IMR-90 (cell line): ENCODE results near the gene XYLB. TPM values are rescaled to one million over a fixed set of nuclear protein-coding genes. Genes with fewer than 3 reads are reported as not detected.

Experiments used
- ATAC-seq: fragments of 200-7000 bp; cut with Tn5 transposase; 2 replicates; pipeline ENCODE4 v1.9.1; 2020; ENCODE audit warnings: low read depth, mild to moderate bottlenecking, moderate library complexity
- BruUV-seq: library from RNA; stranded (reverse); fragments of 400-500 nt; replicated peaks from 2 replicates; lab custom pipeline; 2021; lab: Mats Ljungman, UMichigan
- CTCF ChIA-PET: fragments of 300-600 bp; formaldehyde crosslinking; extraction: SDS; loops from one replicate; lab custom pipeline; 2021; ENCODE audit warnings: antibody characterized with exemption; lab: Yijun Ruan, JAX
- POLR2A ChIA-PET: fragments of 300-600 bp; sonication (Branson Sonifier 250); formaldehyde crosslinking; loops from one replicate; lab custom pipeline; 2022; ENCODE audit warnings: antibody characterized with exemption; ENCODE audit not compliant: unreplicated experiment; lab: Charles Lee
- DNase-seq: peaks from one replicate; pipeline ENCODE4 v3.0.0; 2013
- H2AFZ ChIP-seq: replicated peaks from 2 replicates; pipeline ENCODE3; 2013; ENCODE audit warnings: low read length, mild to moderate bottlenecking; ENCODE audit not compliant: poor library complexity
- H2AK5ac ChIP-seq: 2 replicates; pipeline ENCODE4 v1.6.1; 2013; ENCODE audit warnings: low read depth, low read length, inconsistent platforms
- H2AK9ac ChIP-seq: replicated peaks from 2 replicates; pipeline ENCODE3; 2013; ENCODE audit warnings: mild to moderate bottlenecking, low read depth, low read length, moderate library complexity; ENCODE audit not compliant: poor library complexity
- H2BK120ac ChIP-seq: 2 replicates; pipeline ENCODE4 v1.6.1; 2013; ENCODE audit warnings: low read depth, low read length, inconsistent platforms
- H2BK15ac ChIP-seq: 3 replicates; pipeline ENCODE4 v1.6.1; 2013; ENCODE audit warnings: low read depth, low read length, inconsistent platforms
- H2BK20ac ChIP-seq: 2 replicates; pipeline ENCODE4 v1.6.1; 2013; ENCODE audit warnings: low read depth, mild to moderate bottlenecking, inconsistent platforms, low read length, moderate library complexity
- H2BK5ac ChIP-seq: 2 replicates; pipeline ENCODE4 v1.6.1; 2013; ENCODE audit warnings: mild to moderate bottlenecking, low read depth, low read length, inconsistent platforms; ENCODE audit not compliant: poor library complexity, severe bottlenecking
- H3K14ac ChIP-seq: replicated peaks from 2 replicates; pipeline ENCODE4 v1.6.1; 2013; ENCODE audit warnings: low read depth, low read length, inconsistent platforms
- H3K18ac ChIP-seq: 2 replicates; pipeline ENCODE4 v1.6.1; 2013; ENCODE audit warnings: low read depth, low read length, control low read depth
- H3K23ac ChIP-seq: 2 replicates; pipeline ENCODE4 v1.6.1; 2013; ENCODE audit warnings: low read depth, low read length, inconsistent platforms
- H3K27ac ChIP-seq: 2 replicates; pipeline ENCODE4 v1.5.1; 2013; ENCODE audit warnings: mild to moderate bottlenecking, control low read depth, low read length; ENCODE audit not compliant: insufficient read depth
- H3K27me3 ChIP-seq: 2 replicates; pipeline ENCODE4 v1.6.1; 2013; ENCODE audit warnings: low read length; ENCODE audit not compliant: control insufficient read depth, insufficient read depth
- H3K36me3 ChIP-seq: 2 replicates; pipeline ENCODE4 v1.6.1; 2013; ENCODE audit warnings: low read length, mixed read lengths; ENCODE audit not compliant: control insufficient read depth, insufficient read depth
- H3K4ac ChIP-seq: 2 replicates; pipeline ENCODE4 v1.6.1; 2013; ENCODE audit warnings: low read depth, low read length, inconsistent platforms
- H3K4me1 ChIP-seq: 2 replicates; pipeline ENCODE4 v1.6.1; 2013; ENCODE audit warnings: low read length, mixed read lengths; ENCODE audit not compliant: control insufficient read depth, insufficient read depth
- H3K4me2 ChIP-seq: 2 replicates; pipeline ENCODE4 v1.6.1; 2013; ENCODE audit warnings: low read depth, mild to moderate bottlenecking, control low read depth, low read length, moderate library complexity
- H3K4me3 ChIP-seq: 2 replicates; pipeline ENCODE4 v1.5.1; 2013; ENCODE audit warnings: low read depth, mild to moderate bottlenecking, control low read depth, low read length, moderate library complexity; ENCODE audit not compliant: insufficient read depth
- H3K56ac ChIP-seq: 2 replicates; pipeline ENCODE4 v1.6.1; 2013; ENCODE audit warnings: low read length, inconsistent platforms; ENCODE audit not compliant: insufficient read depth; ENCODE audit errors: extremely low read depth
- H3K79me1 ChIP-seq, 2 experiments: 2 replicates each; pipeline ENCODE4 v1.6.1; 2013; ENCODE audit warnings: low read length in 2 of 2, inconsistent platforms in 1 of 2, low read depth in 1 of 2
- H3K9ac ChIP-seq: 2 replicates; pipeline ENCODE4 v1.6.1; 2013; ENCODE audit warnings: low read depth, low read length, control low read depth
- H3K9me1 ChIP-seq: 2 replicates; pipeline ENCODE4 v1.6.1; 2013; ENCODE audit warnings: low read length, inconsistent platforms; ENCODE audit not compliant: insufficient read depth
- H3K9me3 ChIP-seq: 2 replicates; pipeline ENCODE4 v1.6.1; 2013; ENCODE audit warnings: low read length; ENCODE audit not compliant: control insufficient read depth, insufficient read depth
- H4K20me1 ChIP-seq: 2 replicates; pipeline ENCODE4 v1.6.1; 2013; ENCODE audit warnings: low read length, inconsistent platforms; ENCODE audit not compliant: insufficient read depth
- H4K5ac ChIP-seq: 2 replicates; pipeline ENCODE4 v1.6.1; 2013; ENCODE audit warnings: mild to moderate bottlenecking, low read depth, low read length, control low read depth
- H4K8ac ChIP-seq, 2 experiments: 2 replicates each; pipeline ENCODE4 v1.6.1; 2013; ENCODE audit warnings: low read depth in 2 of 2, low read length in 2 of 2, control low read depth in 1 of 2, inconsistent platforms in 1 of 2
- H4K91ac ChIP-seq: 2 replicates; pipeline ENCODE4 v1.6.1; 2013; ENCODE audit warnings: low read depth, low read length, inconsistent platforms; ENCODE audit not compliant: insufficient read depth
- BHLHE40 ChIP-seq: fragments of 150-350 bp; IDR thresholded peaks from 2 replicates; pipeline ENCODE4 v1.6.1; 2016; ENCODE audit warnings: mild to moderate bottlenecking, low read depth, low read length
- CEBPB ChIP-seq: IDR thresholded peaks from 2 replicates; pipeline ENCODE4 v1.6.1; 2012; ENCODE audit warnings: low read depth, low read length, improper control_type of control experiment
- CHD1 ChIP-seq: IDR thresholded peaks from 2 replicates; pipeline ENCODE4 v1.6.1; 2012; ENCODE audit warnings: low read depth, low read length, improper control_type of control experiment
- FOS ChIP-seq: fragments of 150-350 bp; IDR thresholded peaks from 2 replicates; pipeline ENCODE4 v1.6.1; 2016; ENCODE audit warnings: low read depth, low read length
- MAFK ChIP-seq: IDR thresholded peaks from 2 replicates; pipeline ENCODE4 v1.6.1; 2012; ENCODE audit warnings: low read depth, low read length, improper control_type of control experiment
- MAZ ChIP-seq: IDR thresholded peaks from 2 replicates; pipeline ENCODE4 v1.6.1; 2012; ENCODE audit warnings: low read depth, mild to moderate bottlenecking, low read length, improper control_type of control experiment, moderate library complexity, borderline replicate concordance
- MXI1 ChIP-seq: IDR thresholded peaks from 2 replicates; pipeline ENCODE4 v1.6.1; 2012; ENCODE audit warnings: low read depth, mild to moderate bottlenecking, low read length, moderate library complexity, borderline replicate concordance
- NFE2L2 ChIP-seq: fragments of 150-350 bp; IDR thresholded peaks from 2 replicates; pipeline ENCODE4 v1.6.1; 2016; ENCODE audit warnings: low read depth, mild to moderate bottlenecking, low read length
- POLR2A ChIP-seq: IDR thresholded peaks from 2 replicates; pipeline ENCODE4 v1.6.1; 2012; ENCODE audit warnings: mild to moderate bottlenecking, low read depth, low read length
- RAD21 ChIP-seq: IDR thresholded peaks from 2 replicates; pipeline ENCODE4 v1.6.1; 2012; ENCODE audit warnings: low read length, improper control_type of control experiment
- RCOR1 ChIP-seq: IDR thresholded peaks from 2 replicates; pipeline ENCODE4 v1.6.1; 2012; ENCODE audit warnings: mild to moderate bottlenecking, low read length, improper control_type of control experiment; ENCODE audit not compliant: insufficient replicate concordance
- RFX5 ChIP-seq: IDR thresholded peaks from 2 replicates; pipeline ENCODE4 v1.8.0; 2012; ENCODE audit warnings: low read depth, mild to moderate bottlenecking, low read length, moderate library complexity
- SMC3 ChIP-seq: fragments of 150-350 bp; IDR thresholded peaks from 2 replicates; pipeline ENCODE4 v1.6.1; 2016; ENCODE audit warnings: low read depth, mild to moderate bottlenecking, antibody characterized with exemption, low read length, moderate library complexity
- WGBS, 2 experiments: methylation state at CpG; one replicate each; pipeline versions ENCODE4 v1.1.5 to v1.1.7; 2013; ENCODE audit warnings: missing lambda C conversion rate in 2 of 2; ENCODE audit not compliant: insufficient read length in 1 of 2; ENCODE audit errors: extremely low coverage in 2 of 2; 5-methylcytosine and 5-hydroxymethylcytosine counted together
- dilution Hi-C: fragments of 300-500 bp; cut with HindIII; formaldehyde crosslinking; loops from one replicate; pipeline ENCODE4 v1.14.3; 2018; ENCODE audit warnings: low sequenced_read_pairs; ENCODE audit not compliant: unreplicated experiment
- in situ Hi-C: fragments of 300-500 bp; cut with MboI; formaldehyde crosslinking; loops from 3 replicates; pipeline ENCODE4 v1.14.3; 2019; ENCODE audit warnings: low sequenced_read_pairs, inconsistent platforms, mixed read lengths
- intact Hi-C: fragments of 100-400 bp; cut with micrococcal nuclease; formaldehyde crosslinking; loops from 2 replicates; pipeline ENCODE4 v1.10.0; 2022
- polyA plus RNA-seq, 3 experiments: library from polyadenylated mRNA; depleted of rRNA; stranded (reverse); fragments of >200 nt; gene quantifications; 2 replicates each; pipeline ENCODE4 v1.2.3, GENCODE V29; 2012; ENCODE audit warnings: low replicate concordance in 1 of 3
- total RNA-seq: library from RNA; depleted of rRNA; stranded (reverse); fragments of >200 nt; gene quantifications from 2 replicates; pipeline ENCODE4 v1.2.3, GENCODE V29; 2012
- TF ChIP-seq, protein P1 (sequence below): conservative IDR thresholded peaks from 2 replicates; pipeline ENCODE4 v1.5.1; 2012; ENCODE audit warnings: mild to moderate bottlenecking, low read depth, low read length, improper control_type of control experiment
- TF ChIP-seq, protein P2 (sequence below): fragments of 150-350 bp; IDR thresholded peaks from 2 replicates; pipeline ENCODE4 v1.6.1; 2016; ENCODE audit warnings: low read depth, mild to moderate bottlenecking, low read length, moderate library complexity, borderline replicate concordance
- TF ChIP-seq, protein P3 (sequence below): fragments of 150-350 bp; IDR thresholded peaks from 2 replicates; pipeline ENCODE4 v1.6.1; 2017; ENCODE audit warnings: mild to moderate bottlenecking, antibody characterized with exemption, low read length, low read depth

Gene XYLB
- total and polyA plus RNA-seq, 2 of the 4 experiments (the other 2 are of a cell fraction) = 3.0 to 3.4 TPM

DNA sequence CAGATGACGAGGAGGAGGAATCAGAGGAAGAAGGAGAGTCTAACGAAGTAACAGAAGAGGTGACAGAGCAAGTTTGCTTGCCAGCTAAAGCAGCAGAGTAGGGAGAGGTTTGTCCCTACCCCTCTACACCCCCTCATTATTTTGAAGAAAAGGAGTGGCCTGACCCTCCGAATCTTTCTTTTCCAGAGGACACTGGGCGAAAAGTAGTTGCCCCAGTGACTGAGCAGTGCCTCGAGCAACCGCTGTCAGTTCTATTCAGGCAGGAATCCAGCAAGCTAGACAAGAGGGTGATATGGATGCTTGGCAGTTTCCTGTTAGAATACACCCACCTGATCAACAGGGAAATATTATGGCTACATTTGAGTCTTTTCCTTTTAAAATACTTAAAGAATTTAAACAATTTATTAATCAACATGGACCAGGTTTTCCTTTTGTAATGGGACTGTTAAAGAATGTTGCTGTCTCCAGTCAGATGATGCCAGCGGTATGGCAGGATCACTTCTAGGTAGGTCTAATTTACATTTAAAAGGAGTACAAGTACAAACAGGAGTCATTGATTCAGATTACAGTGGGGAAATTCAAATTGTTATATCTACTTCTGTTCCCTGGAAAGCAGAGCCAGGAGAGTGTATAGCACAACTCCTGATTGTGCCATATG lies 75.2 kb downstream of the XYLB start:
- Histone ChIP-seq H2AFZ (no peak overlapping the region), H3K9ac (no peak overlapping the region), H3K56ac (no peak overlapping the region), H3K4me2 (no peak overlapping the region), H3K4ac (no peak overlapping the region), H3K9me3 (no peaks in the 10 kb centered on the region), H3K4me1 (no peaks in the 10 kb centered on the region), H2BK120ac (no peak overlapping the region), H3K79me1 (no peaks in the 10 kb centered on the region), H3K9me1 (no peaks in the 10 kb centered on the region), H3K18ac (no peak overlapping the region), H3K36me3 (no peaks in the 10 kb centered on the region), H2BK20ac (no peak overlapping the region), H2AK9ac (no peak overlapping the region), H3K27ac (no peak overlapping the region), H2AK5ac (no peak overlapping the region), H2BK15ac (no peak overlapping the region), H4K8ac (no peak overlapping the region), H3K4me3 (no peak overlapping the region), H4K5ac (no peak overlapping the region), H3K23ac (no peak overlapping the region), H3K27me3 (no peaks in the 10 kb centered on the region), H4K20me1 (no peaks in the 10 kb centered on the region), H2BK5ac (no peak overlapping the region), H4K91ac (no peak overlapping the region), H3K14ac (no peak overlapping the region)
- no TSS peak for BruUV-seq
- POLR2A ChIA-PET = no interaction called here
- no peak for DNase-seq
- TF ChIP-seq NFE2L2 = no peak
- no peak for TF ChIP-seq MAZ
- no peak for TF ChIP-seq RAD21
- TF ChIP-seq, protein P1, sequence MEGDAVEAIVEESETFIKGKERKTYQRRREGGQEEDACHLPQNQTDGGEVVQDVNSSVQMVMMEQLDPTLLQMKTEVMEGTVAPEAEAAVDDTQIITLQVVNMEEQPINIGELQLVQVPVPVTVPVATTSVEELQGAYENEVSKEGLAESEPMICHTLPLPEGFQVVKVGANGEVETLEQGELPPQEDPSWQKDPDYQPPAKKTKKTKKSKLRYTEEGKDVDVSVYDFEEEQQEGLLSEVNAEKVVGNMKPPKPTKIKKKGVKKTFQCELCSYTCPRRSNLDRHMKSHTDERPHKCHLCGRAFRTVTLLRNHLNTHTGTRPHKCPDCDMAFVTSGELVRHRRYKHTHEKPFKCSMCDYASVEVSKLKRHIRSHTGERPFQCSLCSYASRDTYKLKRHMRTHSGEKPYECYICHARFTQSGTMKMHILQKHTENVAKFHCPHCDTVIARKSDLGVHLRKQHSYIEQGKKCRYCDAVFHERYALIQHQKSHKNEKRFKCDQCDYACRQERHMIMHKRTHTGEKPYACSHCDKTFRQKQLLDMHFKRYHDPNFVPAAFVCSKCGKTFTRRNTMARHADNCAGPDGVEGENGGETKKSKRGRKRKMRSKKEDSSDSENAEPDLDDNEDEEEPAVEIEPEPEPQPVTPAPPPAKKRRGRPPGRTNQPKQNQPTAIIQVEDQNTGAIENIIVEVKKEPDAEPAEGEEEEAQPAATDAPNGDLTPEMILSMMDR = no peak
- TF ChIP-seq RFX5 = no peak
- TF ChIP-seq RCOR1 = no peak
- no peak for TF ChIP-seq BHLHE40
- TF ChIP-seq, protein P2, sequence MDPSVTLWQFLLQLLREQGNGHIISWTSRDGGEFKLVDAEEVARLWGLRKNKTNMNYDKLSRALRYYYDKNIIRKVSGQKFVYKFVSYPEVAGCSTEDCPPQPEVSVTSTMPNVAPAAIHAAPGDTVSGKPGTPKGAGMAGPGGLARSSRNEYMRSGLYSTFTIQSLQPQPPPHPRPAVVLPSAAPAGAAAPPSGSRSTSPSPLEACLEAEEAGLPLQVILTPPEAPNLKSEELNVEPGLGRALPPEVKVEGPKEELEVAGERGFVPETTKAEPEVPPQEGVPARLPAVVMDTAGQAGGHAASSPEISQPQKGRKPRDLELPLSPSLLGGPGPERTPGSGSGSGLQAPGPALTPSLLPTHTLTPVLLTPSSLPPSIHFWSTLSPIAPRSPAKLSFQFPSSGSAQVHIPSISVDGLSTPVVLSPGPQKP = no peak
- no peak for TF ChIP-seq CHD1
- TF ChIP-seq MXI1 = no peak
- TF ChIP-seq SMC3 = no peak
- no peak for TF ChIP-seq CEBPB
- TF ChIP-seq FOS = no peak
- no peak for TF ChIP-seq MAFK
- no peak for TF ChIP-seq POLR2A
- TF ChIP-seq, protein P3, sequence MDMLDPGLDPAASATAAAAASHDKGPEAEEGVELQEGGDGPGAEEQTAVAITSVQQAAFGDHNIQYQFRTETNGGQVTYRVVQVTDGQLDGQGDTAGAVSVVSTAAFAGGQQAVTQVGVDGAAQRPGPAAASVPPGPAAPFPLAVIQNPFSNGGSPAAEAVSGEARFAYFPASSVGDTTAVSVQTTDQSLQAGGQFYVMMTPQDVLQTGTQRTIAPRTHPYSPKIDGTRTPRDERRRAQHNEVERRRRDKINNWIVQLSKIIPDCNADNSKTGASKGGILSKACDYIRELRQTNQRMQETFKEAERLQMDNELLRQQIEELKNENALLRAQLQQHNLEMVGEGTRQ = no peak
- CTCF ChIA-PET = no interaction called here
- in situ Hi-C loops (no loop called here), intact Hi-C loops (no loop called here), dilution Hi-C loops (no loop called here)
- WGBS, 2 experiments = no CpG with 5 or more reads among the region's 7 CpGs
- ATAC-seq = no peak
